GM18505 (cell line): ENCODE results near the gene PCDHGA1.
A peak's percentile ranks its signal among the peaks of the same experiment; 100 is the strongest.
"Not testable (repeated sequence)": the region's sequence is repeated elsewhere in the genome, so short reads cannot be mapped to it uniquely, and the experiment has no call there.

Experiments used
- ATAC-seq: cut with Tn5 transposase; IDR thresholded peaks from one replicate; pipeline ENCODE4 v1.9.1; 2021; ENCODE audit not compliant: unreplicated experiment
- POLR2A ChIP-seq: IDR thresholded peaks from 4 replicates; pipeline ENCODE4 v1.6.1; 2011; ENCODE audit warnings: borderline replicate concordance; ENCODE audit not compliant: insufficient read depth, insufficient read length; ENCODE audit errors: extremely low read depth

PCDHGA1 gene

DNA sequence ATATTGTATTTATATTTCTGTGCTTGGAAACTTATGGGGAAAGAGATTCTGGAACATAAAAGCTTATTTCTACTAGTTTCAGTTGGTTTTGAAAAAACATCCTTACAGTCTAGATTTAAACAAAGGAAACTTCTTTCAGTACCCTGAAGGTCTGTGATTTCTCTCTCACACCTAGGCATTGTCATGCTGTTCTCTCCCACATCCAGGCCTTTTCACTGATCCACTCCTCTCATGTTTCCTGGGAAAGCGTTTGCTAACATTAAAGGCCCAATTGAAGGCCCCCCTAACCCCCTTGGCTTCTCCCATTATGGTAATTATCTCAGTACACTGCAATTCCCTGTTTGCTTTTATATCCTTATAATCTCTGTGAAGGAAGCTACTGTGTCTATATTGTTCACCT, 12.5 kb downstream of the PCDHGA1 start:
- no peak for ATAC-seq
- TF ChIP-seq POLR2A, result no peak

- ATAC-seq, result peak; percentile 68
- no peak for TF ChIP-seq POLR2A
Observed at GRCh38 chr5:141343242-141343952, 13.1 kb downstream of the PCDHGA1 start, which contains the start of gene PCDHGA3. Gene PCDHGA3, plus strand, starts transcription at chr5:141343829. Its CDS starts 205 bp downstream, at chr5:141344034.

DNA sequence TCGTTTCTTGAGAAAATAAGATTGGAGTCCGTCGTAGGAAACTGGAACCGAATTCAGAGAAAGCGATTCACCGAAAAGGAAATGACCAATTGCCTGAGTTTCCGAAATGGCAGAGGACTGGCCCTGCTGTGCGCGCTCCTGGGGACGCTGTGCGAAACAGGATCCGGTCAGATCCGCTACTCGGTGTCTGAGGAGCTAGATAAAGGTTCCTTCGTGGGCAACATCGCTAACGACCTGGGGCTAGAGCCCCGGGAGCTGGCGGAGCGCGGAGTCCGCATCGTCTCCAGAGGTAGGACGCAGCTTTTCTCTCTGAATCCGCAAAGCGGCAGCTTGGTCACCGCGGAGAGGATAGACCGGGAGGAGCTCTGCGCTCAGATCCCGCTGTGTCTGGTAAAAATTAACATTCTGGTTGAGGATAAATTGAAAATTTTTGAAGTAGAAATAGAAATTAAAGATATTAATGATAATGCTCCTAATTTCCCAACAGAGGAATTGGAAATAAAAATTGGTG, 13.7 kb downstream of the PCDHGA1 start:
- peak; percentile 27 for ATAC-seq
- TF ChIP-seq POLR2A, result no peak

DNA sequence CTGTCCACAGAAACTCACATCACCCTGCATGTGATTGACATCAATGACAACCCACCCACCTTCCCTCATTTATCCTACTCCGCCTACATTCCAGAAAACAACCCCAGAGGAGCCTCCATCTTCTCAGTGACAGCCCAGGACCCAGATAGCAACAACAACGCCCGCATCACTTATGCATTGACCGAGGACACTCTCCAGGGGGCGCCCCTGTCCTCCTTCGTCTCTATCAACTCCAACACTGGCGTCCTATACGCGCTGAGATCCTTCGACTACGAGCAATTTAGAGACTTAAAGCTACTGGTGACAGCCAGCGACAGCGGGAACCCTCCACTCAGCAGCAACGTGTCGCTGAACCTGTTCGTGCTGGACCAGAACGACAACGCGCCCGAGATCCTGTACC, 15.0 kb downstream of the PCDHGA1 start:
- no peak for ATAC-seq
- no peak for TF ChIP-seq POLR2A

DNA sequence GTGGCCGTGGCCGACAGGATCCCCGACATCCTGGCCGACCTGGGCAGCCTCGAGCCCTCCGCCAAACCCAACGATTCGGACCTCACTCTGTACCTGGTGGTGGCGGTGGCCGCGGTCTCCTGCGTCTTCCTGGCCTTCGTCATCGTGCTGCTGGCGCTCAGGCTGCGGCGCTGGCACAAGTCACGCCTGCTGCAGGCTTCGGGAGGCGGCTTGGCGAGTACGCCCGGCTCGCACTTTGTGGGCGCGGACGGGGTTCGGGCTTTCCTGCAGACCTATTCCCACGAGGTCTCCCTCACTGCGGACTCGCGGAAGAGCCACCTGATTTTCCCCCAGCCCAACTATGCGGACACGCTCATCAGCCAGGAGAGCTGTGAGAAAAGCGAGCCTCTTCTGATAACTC, 15.7 kb downstream of the PCDHGA1 start:
- ATAC-seq, result not testable (repeated sequence)

- no peak for TF ChIP-seq POLR2A
- peak; percentile 62 for ATAC-seq
Observed at GRCh38 chr5:141349917-141350619, 19.8 kb downstream of the PCDHGA1 start, which contains the start of gene PCDHGB1. Gene PCDHGB1, plus strand, starts transcription at chr5:141350099. Its CDS starts 162 bp downstream, at chr5:141350261.

DNA sequence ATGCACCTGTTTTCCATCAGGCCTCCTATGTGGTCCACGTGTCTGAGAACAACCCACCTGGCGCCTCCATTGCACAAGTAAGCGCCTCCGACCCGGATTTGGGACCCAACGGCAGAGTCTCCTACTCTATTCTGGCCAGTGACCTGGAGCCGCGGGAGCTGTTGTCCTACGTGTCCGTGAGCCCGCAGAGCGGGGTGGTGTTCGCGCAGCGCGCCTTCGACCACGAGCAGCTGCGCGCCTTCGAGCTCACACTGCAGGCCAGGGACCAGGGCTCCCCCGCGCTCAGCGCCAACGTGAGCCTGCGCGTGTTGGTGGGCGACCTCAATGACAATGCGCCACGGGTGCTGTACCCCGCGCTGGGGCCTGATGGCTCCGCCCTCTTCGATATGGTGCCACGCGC, 21.3 kb downstream of the PCDHGA1 start:
- ATAC-seq, result no peak
- no peak for TF ChIP-seq POLR2A

GRCh38 chr5:141354900-141355469, 24.7 kb downstream of the PCDHGA1 start, which contains the start of gene PCDHGA4:
Gene PCDHGA4, plus strand, starts transcription at chr5:141355021. Its CDS starts 87 bp downstream, at chr5:141355108.
- no peak for TF ChIP-seq POLR2A
- no peak for ATAC-seq

DNA sequence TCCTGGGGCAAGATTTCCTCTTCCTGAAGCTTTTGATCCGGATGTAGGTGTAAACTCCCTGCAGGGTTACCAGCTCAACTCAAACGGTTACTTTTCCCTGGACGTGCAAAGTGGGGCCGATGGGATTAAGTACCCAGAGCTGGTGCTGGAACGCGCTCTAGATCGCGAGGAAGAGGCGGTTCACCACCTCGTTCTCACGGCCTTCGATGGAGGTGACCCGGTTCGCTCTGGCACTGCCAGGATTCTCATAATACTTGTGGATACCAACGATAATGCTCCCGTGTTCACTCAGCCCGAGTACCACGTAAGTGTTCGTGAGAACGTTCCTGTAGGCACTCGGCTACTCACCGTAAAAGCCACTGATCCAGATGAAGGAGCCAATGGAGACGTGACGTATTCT, 25.3 kb downstream of the PCDHGA1 start:
- no peak for ATAC-seq
- no peak for TF ChIP-seq POLR2A

DNA sequence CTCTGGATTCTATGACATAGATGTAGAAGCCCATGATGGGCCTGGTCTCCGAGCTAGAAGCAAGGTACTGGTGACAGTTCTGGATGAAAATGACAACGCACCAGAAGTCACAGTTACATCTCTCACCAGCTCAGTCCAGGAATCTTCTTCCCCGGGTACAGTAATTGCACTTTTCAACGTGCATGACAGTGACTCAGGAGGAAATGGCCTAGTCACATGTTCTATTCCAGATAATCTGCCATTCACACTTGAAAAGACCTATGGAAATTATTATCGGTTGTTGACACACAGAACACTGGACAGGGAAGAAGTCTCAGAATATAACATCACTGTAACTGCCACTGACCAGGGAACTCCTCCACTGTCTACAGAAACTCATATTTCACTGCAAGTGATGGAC, 25.8 kb downstream of the PCDHGA1 start:
- no peak for ATAC-seq
- no peak for TF ChIP-seq POLR2A

GRCh38 chr5:141356950-141357349, 26.6 kb downstream of the PCDHGA1 start:
- no peak for ATAC-seq
- TF ChIP-seq POLR2A, result no peak

- no peak for TF ChIP-seq POLR2A
- ATAC-seq, result no peak
Observed at GRCh38 chr5:141359790-141360426, 29.6 kb downstream of the PCDHGA1 start, which contains the start of gene PCDHGB2. Gene PCDHGB2, plus strand, starts transcription at chr5:141359994. Its CDS starts 142 bp downstream, at chr5:141360136.

- no peak for TF ChIP-seq POLR2A
- ATAC-seq, result no peak
Observed at GRCh38 chr5:141360685-141361084, 30.4 kb downstream of the PCDHGA1 start.
